AG10803 (cell line): ENCODE results near the gene KCNN3.

Source experiments
- DNase-seq: peaks from one replicate; pipeline ENCODE4 v3.0.0; 2010; ENCODE audit warnings: low read depth
- H3K4me3 ChIP-seq: 2 replicates; pipeline ENCODE4 v1.5.1; 2011; ENCODE audit warnings: mild to moderate bottlenecking, low read length, control low read depth
- CTCF ChIP-seq: conservative IDR thresholded peaks from 2 replicates; pipeline ENCODE4 v1.5.1; 2011; ENCODE audit warnings: mild to moderate bottlenecking, low read length, control low read depth, inconsistent platforms

The KCNN3 gene

DNA sequence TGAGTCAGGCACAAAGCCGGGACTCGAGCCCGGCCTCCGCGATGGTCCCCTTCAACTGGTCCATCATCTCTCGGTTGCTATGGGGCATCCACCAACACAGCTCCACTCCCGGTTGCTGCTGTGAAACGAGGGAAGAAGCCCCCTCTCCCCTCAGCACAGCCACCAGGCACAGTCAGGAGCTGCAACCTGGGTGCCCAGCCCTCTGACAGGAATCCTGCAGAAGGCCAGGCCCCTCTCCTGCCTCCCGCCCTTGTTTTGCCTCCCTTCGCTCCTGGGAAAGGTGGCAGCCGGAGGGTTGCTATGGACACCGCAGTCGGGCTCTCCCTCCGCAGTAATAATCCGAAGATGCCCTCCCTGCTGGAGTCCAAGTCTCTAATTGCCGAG is 8.9 kb upstream of the KCNN3 start:
- DNase-seq, result no peak
- H3K4me3 ChIP-seq, result no peak overlapping the region
- TF ChIP-seq CTCF, result no peak

GRCh38 chr1:154878371-154879037 is 8.4 kb upstream of the KCNN3 start:
- DNase-seq, result peak; percentile 59
- peak; percentile 76 for TF ChIP-seq CTCF
- H3K4me3 ChIP-seq, result no peak overlapping the region

GRCh38 chr1:154877370-154877974 is 7.4 kb upstream of the KCNN3 start:
- no peak overlapping the region for H3K4me3 ChIP-seq
- DNase-seq, result no peak
- no peak for TF ChIP-seq CTCF

DNA sequence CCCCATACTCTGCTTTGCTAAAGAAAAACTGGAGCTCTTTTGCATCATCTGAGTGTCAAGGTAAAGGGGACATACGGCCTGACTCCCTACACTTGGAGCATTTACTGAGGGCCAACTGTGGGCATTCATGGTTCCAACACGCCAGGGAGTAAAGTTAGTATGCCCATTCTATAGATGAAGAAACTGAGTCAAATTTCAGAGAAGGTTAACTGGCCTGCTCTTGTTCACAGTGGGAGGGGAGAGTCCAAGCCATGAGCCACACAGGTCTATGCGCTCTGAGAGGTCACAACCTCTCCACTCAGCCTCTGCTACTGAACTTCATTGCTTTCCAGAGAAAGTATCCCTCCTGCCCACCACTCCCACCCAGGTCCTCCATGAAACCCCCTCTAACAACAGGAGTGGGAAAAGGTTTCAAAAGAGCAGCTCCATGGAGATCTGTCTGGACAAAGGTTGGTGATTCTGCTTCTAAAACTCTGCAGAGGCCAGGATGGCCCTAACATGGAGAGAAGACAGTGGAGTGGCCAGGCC is 6.8 kb upstream of the KCNN3 start:
- DNase-seq, result no peak
- no peak overlapping the region for H3K4me3 ChIP-seq
- TF ChIP-seq CTCF, result no peak

- no peak overlapping the region for H3K4me3 ChIP-seq
- DNase-seq, result no peak
- TF ChIP-seq CTCF, result no peak
These were observed 4.4 kb upstream of the KCNN3 start for GRCh38 chr1:154874465-154874864.

GRCh38 chr1:154873321-154873950 is 3.4 kb upstream of the KCNN3 start:
- H3K4me3 ChIP-seq, result no peak overlapping the region
- DNase-seq, result no peak
- no peak for TF ChIP-seq CTCF

- no peak for DNase-seq
- no peak for TF ChIP-seq CTCF
- H3K4me3 ChIP-seq, result no peak overlapping the region
These were observed 1.3 kb upstream of the KCNN3 start for GRCh38 chr1:154871374-154871773.
